ENCODE measurements around the gene NRXN3. TPM values are rescaled to one million over a fixed set of nuclear protein-coding genes. Genes with fewer than 3 reads are reported as not detected.

NRXN3 gene
- total and polyA plus RNA-seq, 8 donors: 1.3 to 7.6 (median 1.5) TPM

GRCh38 chr14:79379266-79379665 lies 1209.1 kb downstream of the NRXN3 start:
- no peak for DNase-seq
- no peaks in the 10 kb centered on the region for H3K36me3 ChIP-seq
- H3K4me3 ChIP-seq: no peak overlapping the region
- intact Hi-C loops (cut with DNase I): no loop called here
- no peaks in the 10 kb centered on the region for H3K9me3 ChIP-seq
- TF ChIP-seq CTCF (IDR thresholded peaks at IDR 0.05): no peak
- no peaks in the 10 kb centered on the region for H3K4me1 ChIP-seq
- no peak overlapping the region for H3K27ac ChIP-seq
- H3K27me3 ChIP-seq: no peaks in the 10 kb centered on the region
- ATAC-seq: no peak

GRCh38 chr14:79383031-79383430 lies 1212.9 kb downstream of the NRXN3 start:
- no peak for ATAC-seq
- TF ChIP-seq CTCF (IDR thresholded peaks at IDR 0.05): no peak
- no peaks in the 10 kb centered on the region for H3K27me3 ChIP-seq
- intact Hi-C loops (cut with DNase I): no loop called here
- no peaks in the 10 kb centered on the region for H3K36me3 ChIP-seq
- no peak overlapping the region for H3K4me3 ChIP-seq
- no peak overlapping the region for H3K27ac ChIP-seq
- no peak for DNase-seq
- no peaks in the 10 kb centered on the region for H3K4me1 ChIP-seq
- H3K9me3 ChIP-seq: peaks cover 0 to 2% of the 10 kb centered on the region in 2 donors

GRCh38 chr14:79383475-79383874 lies 1213.3 kb downstream of the NRXN3 start:
- no peak for ATAC-seq
- no peak for DNase-seq
- Histone ChIP-seq H3K27ac (no peak overlapping the region), H3K9me3 (peaks cover 0 to 3% of the 10 kb centered on the region in 2 donors), H3K4me3 (no peak overlapping the region), H3K36me3 (no peaks in the 10 kb centered on the region), H3K27me3 (no peaks in the 10 kb centered on the region), H3K4me1 (no peaks in the 10 kb centered on the region)
- intact Hi-C loops (cut with DNase I): no loop called here
- no peak for TF ChIP-seq CTCF (IDR thresholded peaks at IDR 0.05)

- H3K4me3 ChIP-seq: no peak overlapping the region
- DNase-seq: no peak
- intact Hi-C loops (cut with DNase I): no loop called here
Measured at GRCh38 chr14:79395061-79395460, 1224.9 kb downstream of the NRXN3 start.

GRCh38 chr14:79404874-79405511 lies 1234.8 kb downstream of the NRXN3 start:
- Histone ChIP-seq H3K27me3 (no peaks in the 10 kb centered on the region), H3K4me1 (no peaks in the 10 kb centered on the region), H3K9me3 (no peaks in the 10 kb centered on the region), H3K36me3 (no peaks in the 10 kb centered on the region), H3K27ac (no peak overlapping the region), H3K4me3 (no peak overlapping the region)
- DNase-seq: no peak
- TF ChIP-seq CTCF (IDR thresholded peaks at IDR 0.05): no peak
- no peak for ATAC-seq
- intact Hi-C loops (cut with DNase I): no loop called here

More at GRCh38 chr14:79395061-79395460, 1224.9 kb downstream of the NRXN3 start:
- Histone ChIP-seq H3K27ac (no peak overlapping the region), H3K27me3 (no peaks in the 10 kb centered on the region), H3K4me1 (no peaks in the 10 kb centered on the region), H3K36me3 (no peaks in the 10 kb centered on the region), H3K9me3 (no peaks in the 10 kb centered on the region)
- TF ChIP-seq CTCF (IDR thresholded peaks at IDR 0.05): no peak
- no peak for ATAC-seq

Measured in left lung (tissue), 10 donors.